22Rv1 (cell line): ENCODE measurements around the gene C3orf22.

ENCODE experiments used
- H3K27ac ChIP-seq: fragments of 450-650 bp; 2 replicates; pipeline ENCODE4 v1.5.1; 2017
- CTCF ChIP-seq: fragments of 450-650 bp; IDR thresholded peaks from 2 replicates; pipeline ENCODE4 v1.5.1; 2017; ENCODE audit warnings: mild to moderate bottlenecking
- ZFX ChIP-seq: fragments of 450-650 bp; IDR thresholded peaks from 2 replicates; pipeline ENCODE4 v1.6.1; 2017; ENCODE audit warnings: antibody characterized with exemption, borderline replicate concordance

The C3orf22 gene

DNA sequence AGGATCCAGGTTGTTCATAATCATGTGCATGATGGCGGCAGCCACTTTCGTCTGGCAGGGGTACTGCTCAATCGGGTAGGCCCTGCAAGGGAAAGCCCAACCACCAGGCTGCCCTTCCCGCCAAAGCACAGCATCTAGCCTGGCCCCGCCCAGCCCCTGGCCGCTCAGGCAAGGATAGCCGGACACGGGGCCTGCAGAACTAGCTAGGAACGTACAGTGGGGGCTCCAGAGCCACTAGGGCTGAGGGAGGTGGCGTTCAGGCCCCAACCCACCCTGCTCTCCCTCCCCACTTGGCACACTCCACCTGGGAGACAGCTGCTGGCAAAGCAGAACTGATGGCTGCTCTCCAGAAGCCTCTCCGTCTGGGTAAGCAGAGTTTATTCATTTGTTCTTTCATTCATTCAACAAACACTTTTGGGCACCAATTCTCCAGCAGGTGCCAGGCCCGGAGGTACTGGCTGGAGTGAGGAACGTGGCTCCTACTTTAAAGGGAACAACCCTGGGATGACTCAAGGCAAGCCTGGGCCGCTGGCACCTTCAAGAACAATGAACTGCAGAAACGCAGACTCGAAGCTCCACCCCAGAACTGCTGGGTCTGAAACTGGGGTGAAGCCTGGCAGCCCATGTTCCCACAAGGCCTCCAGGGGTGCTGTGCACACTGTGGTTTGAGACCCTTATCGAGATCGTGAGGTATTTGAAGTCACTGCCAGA, 49.0 kb downstream of the C3orf22 start:
- H3K27ac ChIP-seq, result no peak overlapping the region
- TF ChIP-seq CTCF (no peak), ZFX (no peak)

GRCh38 chr3:126508564-126508964, 50.2 kb downstream of the C3orf22 start:
- TF ChIP-seq ZFX (no peak), CTCF (no peak)
- no peak overlapping the region for H3K27ac ChIP-seq

- TF ChIP-seq CTCF (no peak), ZFX (no peak)
- no peak overlapping the region for H3K27ac ChIP-seq
These were observed 50.8 kb downstream of the C3orf22 start for GRCh38 chr3:126507886-126508285.

GRCh38 chr3:126503701-126504100, 55.0 kb downstream of the C3orf22 start:
- no peak overlapping the region for H3K27ac ChIP-seq
- TF ChIP-seq CTCF (no peak), ZFX (no peak)

- H3K27ac ChIP-seq, result no peak overlapping the region
- TF ChIP-seq ZFX (no peak), CTCF (no peak)
These were observed 56.1 kb downstream of the C3orf22 start for GRCh38 chr3:126502656-126503055.

GRCh38 chr3:126501736-126502135, 57.0 kb downstream of the C3orf22 start:
- no peak overlapping the region for H3K27ac ChIP-seq
- TF ChIP-seq ZFX, result no peak
- TF ChIP-seq CTCF, result no peak

DNA sequence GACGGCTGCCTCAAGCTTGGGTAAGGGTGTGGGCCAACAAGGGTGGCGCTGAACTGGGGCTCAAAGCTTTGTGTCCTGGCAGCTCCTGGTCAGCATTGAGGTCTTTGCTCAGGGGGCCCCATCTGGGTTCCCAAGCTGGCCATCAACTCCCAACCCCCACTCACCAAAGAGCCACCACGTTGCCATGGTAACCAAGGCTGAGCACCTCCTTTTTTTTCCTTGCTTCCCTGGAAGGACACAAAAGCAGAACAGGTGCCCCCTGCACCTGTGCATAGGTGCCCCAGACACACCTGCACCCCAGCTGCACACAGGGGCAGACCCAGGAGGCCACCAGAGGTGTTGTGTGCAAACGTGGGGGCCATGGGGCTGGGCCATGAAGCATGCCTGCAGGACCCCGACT, 57.7 kb downstream of the C3orf22 start:
- TF ChIP-seq ZFX, result no peak
- no peak for TF ChIP-seq CTCF

More for the DNA sequence above, 57.7 kb downstream of the C3orf22 start:
- no peak overlapping the region for H3K27ac ChIP-seq
